Astrocyte of the cerebellum (primary cell): ENCODE data around the gene NIPAL3.

Experiments
- DNase-seq: peaks from one replicate; pipeline ENCODE4 v3.0.0-alpha.2; 2011; ENCODE audit warnings: low read depth
- H3K4me3 ChIP-seq: 2 replicates; pipeline ENCODE4 v1.5.1; 2011; ENCODE audit warnings: mild to moderate bottlenecking, low read depth, low read length, moderate library complexity
- in situ Hi-C: cut with HindIII; loops from 2 replicates; pipeline ENCODE4 v1.10.0; 2017; ENCODE audit warnings: low sequenced_read_pairs
- TF ChIP-seq, protein P1 (sequence below): IDR thresholded peaks from 2 replicates; pipeline ENCODE4 v1.5.1; 2012; ENCODE audit warnings: low read length, low read depth, moderate library complexity, mild to moderate bottlenecking; ENCODE audit errors: missing control alignments

Gene NIPAL3

DNA sequence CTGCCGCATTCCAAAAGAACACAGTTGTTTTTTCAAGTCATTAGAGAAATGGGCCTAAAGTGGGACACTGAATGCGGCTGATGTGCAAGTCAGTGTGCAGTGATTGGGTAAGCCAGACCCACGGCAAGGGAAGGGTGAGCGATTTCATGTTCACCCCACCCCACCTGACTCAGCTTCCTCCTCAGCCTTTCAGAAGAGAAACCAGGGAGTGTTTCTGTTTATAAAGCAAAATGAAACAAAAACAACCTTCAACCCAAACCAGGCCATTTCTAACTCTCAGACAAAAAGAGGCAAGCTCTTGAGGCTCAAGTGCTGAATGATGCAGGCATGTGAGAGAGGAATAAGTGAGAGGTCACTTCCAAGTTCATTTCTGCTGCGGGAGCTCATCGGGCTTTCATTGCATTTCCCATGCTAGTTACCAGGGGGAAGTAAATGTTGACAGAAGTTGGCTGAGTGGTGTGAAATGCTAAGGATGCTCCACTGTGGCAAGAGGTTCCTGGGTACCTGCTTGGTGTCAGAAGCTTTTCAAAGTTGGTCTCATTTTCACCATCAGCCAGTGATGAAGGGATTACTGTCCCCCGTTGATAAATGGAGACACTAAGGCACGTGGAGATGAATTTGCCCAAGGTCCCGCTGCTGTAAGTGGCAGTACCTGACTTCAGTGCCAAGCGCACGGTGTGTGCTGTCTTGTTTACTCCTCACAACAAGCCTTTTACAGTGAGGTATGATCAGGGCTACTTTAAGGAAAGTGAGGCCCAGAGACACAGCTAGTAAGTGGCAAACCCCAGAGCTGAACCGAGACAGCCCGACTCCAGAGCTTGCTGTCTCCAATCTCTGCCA lies 31.1 kb upstream of the NIPAL3 start:
- TF ChIP-seq, protein P1, sequence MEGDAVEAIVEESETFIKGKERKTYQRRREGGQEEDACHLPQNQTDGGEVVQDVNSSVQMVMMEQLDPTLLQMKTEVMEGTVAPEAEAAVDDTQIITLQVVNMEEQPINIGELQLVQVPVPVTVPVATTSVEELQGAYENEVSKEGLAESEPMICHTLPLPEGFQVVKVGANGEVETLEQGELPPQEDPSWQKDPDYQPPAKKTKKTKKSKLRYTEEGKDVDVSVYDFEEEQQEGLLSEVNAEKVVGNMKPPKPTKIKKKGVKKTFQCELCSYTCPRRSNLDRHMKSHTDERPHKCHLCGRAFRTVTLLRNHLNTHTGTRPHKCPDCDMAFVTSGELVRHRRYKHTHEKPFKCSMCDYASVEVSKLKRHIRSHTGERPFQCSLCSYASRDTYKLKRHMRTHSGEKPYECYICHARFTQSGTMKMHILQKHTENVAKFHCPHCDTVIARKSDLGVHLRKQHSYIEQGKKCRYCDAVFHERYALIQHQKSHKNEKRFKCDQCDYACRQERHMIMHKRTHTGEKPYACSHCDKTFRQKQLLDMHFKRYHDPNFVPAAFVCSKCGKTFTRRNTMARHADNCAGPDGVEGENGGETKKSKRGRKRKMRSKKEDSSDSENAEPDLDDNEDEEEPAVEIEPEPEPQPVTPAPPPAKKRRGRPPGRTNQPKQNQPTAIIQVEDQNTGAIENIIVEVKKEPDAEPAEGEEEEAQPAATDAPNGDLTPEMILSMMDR, result no peak
- no peak overlapping the region for H3K4me3 ChIP-seq
- no peak for DNase-seq
- in situ Hi-C loops, result no loop called here

DNA sequence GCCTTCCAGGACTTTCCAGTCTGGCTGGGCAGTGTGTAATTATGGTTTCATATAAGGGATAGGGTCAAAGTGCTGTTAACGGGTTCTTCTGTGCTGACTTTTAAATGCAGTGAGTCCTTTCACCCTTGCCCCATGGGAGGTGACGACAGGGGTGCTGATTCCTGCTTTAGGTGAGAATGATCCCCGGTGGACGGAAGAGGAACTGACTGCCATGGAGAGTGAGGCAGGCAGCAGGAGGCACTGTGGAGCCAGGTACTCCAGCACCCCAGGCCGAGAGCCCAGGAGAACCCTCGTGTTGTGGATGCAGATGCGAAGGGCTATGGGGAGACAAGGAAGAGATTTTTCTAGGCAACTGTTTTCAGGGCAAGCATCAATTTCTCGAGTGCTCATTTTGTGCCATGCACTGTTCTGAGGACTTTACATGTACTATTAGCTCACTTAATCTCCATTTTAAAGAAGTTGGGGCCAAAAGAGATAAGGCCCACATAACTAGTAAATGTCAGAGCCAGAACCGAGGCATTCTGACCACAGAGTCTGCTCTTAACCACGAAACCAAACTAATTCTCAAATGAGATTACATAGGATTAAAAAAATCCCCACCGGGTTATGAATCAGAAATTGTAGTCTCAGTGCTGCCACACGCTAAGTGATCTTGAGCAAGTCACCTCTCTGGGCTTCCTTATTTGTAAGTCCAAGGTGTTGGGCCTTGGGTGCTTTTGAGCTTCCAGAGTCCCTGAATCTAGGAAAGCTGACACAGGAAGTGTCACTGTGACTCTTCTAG lies 30.3 kb upstream of the NIPAL3 start:
- TF ChIP-seq, protein P1, result peak; percentile 63
- no peak overlapping the region for H3K4me3 ChIP-seq
- no peak for DNase-seq
- in situ Hi-C loops, result no loop called here

DNA sequence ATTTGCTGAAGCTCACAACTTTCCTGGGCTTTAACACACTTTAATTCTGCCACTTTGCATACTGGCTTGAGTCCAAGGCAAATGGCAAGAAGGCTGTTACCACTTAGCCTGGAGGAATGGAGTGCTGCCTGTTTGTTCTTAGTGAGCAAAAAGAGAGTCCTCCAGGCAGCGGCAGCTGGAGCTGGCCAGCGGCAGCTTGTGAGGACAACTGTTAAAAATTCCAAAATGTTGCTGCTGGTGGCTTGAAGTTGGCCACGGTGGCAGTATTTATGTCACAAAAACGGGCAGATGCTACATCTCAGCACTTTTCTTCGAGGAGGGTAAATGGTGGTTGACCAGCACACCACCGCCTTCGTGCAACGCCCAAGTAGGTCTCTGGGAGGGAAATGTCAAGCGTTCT lies 29.4 kb upstream of the NIPAL3 start:
- TF ChIP-seq, protein P1, result no peak
- in situ Hi-C loops, result no loop called here
- no peak overlapping the region for H3K4me3 ChIP-seq
- no peak for DNase-seq

DNA sequence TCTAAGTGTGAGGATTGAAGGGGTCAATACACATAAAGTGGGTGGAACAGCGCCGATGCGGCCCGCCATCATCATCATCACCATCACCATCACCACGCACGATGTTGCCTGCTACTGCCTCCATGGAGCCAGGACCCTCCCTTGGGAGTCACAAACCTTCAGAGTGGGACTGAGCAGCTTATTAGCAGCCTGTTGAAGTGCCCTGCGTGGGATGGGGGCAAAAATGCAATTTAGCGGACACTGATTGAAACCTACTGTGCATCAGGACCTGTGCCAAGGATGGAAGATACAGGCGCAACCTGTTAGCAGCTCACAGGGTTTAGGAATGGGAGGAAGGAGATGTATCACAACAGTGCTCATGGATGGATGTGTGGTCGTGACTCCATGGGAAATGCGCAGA lies 28.7 kb upstream of the NIPAL3 start:
- in situ Hi-C loops, result no loop called here
- no peak for DNase-seq
- TF ChIP-seq, protein P1, result no peak

DNA sequence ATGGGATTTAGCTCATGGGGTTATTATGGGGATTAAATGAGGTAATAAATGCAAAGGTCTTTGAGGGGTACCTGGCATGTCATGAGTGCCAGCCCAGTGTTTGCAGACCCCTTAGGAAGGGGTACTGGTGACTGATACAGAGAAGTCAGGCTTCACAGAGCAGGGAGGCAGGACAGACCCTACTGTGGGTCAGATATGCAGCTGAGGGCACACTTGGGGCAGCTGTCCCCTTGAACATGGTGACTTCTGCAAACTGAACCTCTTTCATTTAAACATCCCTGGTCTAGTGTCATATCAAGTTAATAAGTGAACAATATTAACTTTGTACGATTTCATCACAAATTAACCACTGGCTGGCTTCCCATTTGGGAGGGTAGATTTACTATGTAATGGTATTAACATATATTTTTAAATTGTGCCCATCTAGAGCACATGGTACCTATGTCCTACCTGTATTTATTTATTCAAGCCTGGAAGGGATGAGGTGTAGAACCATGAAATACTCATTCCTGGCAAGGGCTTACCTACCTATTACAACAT lies 27.9 kb upstream of the NIPAL3 start:
- in situ Hi-C loops, result no loop called here
- TF ChIP-seq, protein P1, result no peak
- no peak for DNase-seq
- no peak overlapping the region for H3K4me3 ChIP-seq

More for the DNA sequence above, 28.7 kb upstream of the NIPAL3 start:
- no peak overlapping the region for H3K4me3 ChIP-seq

DNA sequence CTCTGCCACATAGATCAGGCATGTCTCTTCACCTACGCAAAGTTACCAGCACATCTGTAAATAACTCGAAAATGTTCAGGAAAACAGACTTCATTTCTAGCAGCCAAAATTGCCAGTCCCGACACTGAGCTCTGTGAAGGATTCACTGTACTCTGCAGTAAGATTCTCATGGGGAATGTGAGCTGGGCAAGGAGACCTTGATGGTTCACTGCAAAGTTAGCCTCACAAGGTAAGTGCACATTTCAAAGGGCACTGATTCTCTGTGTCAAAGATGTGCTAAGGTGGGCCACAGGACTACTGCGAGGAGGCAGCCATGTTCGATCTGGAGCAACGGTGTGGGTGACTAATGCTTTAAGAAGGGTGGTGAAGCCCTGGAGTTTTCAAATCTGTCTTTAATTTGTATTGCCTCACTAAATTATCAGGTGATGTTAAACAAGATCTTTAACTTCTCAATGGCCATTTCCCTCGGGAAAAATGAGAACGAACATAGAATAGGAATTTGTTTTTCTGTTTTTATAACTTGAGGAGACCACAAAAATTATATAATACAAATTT lies 27.2 kb upstream of the NIPAL3 start:
- no peak overlapping the region for H3K4me3 ChIP-seq
- no peak for DNase-seq
- in situ Hi-C loops, result no loop called here
- TF ChIP-seq, protein P1, result no peak
